Raji (cell line): ENCODE data around the gene ANAPC16.

Experiments used
- POLR2A ChIP-seq: IDR thresholded peaks from 2 replicates; pipeline ENCODE4 v1.6.1; 2011; ENCODE audit warnings: low read depth, low read length, control low read depth; ENCODE audit not compliant: insufficient read depth

Gene ANAPC16

GRCh38 chr10:72252972-72253371 lies 37.2 kb downstream of the ANAPC16 start:
- TF ChIP-seq POLR2A = no peak

- TF ChIP-seq POLR2A = no peak
Measured at GRCh38 chr10:72253578-72253977, 37.8 kb downstream of the ANAPC16 start.

DNA sequence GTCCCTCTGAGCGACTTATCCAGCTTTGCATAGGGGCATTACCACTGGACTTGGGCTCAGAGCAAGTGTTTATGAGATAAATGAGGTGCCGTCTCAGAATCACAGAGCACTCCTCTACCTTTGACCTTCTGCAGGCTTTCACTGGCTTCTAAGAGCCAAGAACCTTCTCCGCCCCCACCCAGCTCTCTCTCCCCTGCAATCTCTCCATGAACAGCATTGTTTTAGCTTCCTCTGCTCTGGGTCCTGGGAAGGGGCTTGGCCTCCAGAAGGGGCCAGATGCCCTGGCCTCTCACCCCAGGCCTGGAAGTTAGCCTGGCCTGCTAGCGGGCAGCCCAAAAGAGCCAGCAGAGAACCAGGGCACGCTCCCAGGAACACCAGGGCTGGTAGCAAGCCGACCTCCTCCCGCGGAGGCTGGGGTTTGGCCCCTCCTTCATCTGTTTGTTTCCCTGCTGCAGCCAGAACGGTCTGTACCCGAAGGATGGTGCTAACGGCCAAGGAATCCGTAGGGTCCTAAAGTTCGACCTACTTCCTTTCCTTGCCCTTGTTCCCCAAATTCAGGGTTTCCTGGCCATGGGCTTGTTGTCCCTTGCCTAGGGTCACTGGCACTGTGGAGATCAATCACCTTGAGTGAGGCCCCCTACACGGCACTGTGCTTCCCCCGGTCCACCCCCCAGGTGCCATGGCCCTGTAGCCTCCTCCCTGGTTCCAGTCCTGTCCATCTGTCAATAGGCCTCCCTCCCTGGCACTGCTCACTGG lies 39.2 kb downstream of the ANAPC16 start:
- TF ChIP-seq POLR2A = no peak

GRCh38 chr10:72255977-72256729 lies 40.3 kb downstream of the ANAPC16 start:
- no peak for TF ChIP-seq POLR2A

GRCh38 chr10:72257051-72257892 lies 41.5 kb downstream of the ANAPC16 start:
- no peak for TF ChIP-seq POLR2A

GRCh38 chr10:72258617-72259016 lies 42.8 kb downstream of the ANAPC16 start:
- no peak for TF ChIP-seq POLR2A

- TF ChIP-seq POLR2A = no peak
Measured at GRCh38 chr10:72259491-72260238, 43.9 kb downstream of the ANAPC16 start.

DNA sequence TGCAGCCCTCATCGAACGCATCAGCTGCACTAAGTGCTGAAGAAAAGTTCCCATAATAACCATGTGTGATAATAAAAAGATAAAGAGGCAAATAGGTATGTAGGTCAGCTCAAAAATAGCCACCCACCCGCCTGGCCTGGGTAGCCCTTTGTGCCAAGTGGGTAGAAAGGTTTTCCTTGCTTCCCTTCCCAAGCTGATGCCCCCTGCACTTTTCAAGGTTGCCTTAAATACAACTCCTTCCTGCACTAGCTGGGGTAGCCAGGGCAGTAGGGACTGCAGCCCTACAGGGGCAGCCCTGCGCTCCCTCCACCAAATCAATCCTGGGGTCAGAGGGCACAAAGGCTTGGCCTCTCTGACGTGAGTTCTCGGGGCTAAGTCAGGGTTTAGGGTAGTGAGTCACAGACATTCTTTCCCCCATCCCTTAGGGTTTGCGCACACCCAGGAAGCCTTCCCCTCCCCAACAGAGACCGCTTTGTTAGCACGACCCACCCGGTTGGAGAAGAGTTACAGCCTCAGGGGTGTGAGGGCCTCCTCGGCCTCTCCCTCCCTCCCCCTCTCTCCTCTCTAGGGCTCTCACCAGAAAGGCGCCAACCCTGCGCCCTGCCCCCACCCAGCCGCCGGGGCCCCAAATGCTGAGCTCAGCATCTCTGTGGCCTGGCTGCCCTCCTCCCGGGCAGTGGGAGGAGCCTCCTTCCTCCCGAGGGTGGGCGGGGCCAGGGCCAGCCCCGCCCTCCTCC lies 44.6 kb downstream of the ANAPC16 start:
- TF ChIP-seq POLR2A = no peak

DNA sequence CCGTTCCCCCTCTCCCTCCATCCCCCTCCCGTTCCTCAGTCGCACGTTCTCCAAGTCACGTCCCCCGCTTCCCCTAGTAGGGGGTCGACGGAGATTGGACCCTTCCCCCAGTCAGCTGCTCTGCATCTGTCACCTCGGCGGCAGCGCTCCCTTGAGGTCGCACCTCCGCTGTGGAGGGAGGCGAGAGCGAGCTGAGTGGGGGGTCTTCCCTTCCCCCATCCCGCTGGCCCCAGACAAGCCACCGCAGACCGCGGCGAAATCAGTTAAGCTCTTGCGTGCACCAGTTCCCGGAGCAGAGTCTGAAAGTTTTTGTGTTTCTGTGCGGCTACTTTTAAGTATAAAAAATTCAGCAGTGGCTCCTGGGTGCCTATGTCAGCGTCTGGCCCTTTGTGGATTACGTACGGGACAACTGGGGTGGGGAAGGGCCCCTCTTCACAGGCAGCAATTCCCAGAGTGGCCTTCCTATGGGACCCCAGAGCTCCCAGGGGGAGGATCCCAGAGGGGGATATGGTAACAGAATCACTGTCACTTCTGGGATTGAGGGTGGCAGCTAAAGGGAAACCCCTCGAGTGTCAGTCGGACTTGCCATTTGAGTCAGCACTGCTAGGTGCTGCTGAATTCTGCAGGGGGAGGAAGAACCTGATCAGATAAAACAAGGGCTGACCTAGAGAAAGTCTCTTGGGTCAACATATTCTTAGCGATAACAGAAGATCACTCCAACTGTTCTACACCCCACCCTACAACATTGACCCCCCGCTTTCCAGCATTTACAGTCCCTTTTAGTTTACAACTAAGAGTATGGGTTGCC lies 45.4 kb downstream of the ANAPC16 start:
- peak; percentile 70 for TF ChIP-seq POLR2A

DNA sequence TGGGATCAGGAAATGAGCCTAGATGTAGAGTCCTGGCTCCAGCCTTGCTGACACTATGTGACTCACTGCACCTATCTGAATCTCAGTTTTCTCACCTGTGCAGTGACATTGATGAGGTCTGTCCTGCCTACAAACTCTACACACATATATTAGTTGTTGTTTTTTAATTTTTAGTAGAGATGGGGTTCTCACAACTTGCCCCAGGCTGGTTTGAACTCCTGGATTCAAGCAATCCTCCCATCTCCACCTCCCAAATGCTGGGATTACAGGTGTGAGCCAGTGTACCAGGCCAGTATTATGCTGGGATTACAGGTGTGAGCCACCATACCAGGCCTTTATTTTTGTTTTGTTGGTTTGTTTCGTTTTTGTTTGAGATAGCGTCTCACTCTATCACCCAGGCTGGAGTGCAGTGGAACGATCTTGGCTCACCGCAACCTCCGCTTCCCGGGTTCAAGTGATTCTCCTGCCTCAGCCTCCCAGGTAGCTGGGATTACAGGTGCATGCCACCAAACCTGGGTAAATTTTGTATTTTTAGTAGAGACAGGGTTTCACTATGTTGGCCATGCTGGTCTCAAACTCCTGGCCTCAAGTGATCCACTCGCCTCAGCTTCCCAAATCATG lies 46.1 kb downstream of the ANAPC16 start:
- no peak for TF ChIP-seq POLR2A

- TF ChIP-seq POLR2A = no peak
Measured at GRCh38 chr10:72263613-72264241, 47.9 kb downstream of the ANAPC16 start.

- no peak for TF ChIP-seq POLR2A
Measured at GRCh38 chr10:72264536-72264935, 48.7 kb downstream of the ANAPC16 start.

- TF ChIP-seq POLR2A = no peak
Measured at GRCh38 chr10:72265508-72265907, 49.7 kb downstream of the ANAPC16 start.
